Measurements from ENCODE around the gene GFRAL.

GFRAL gene

DNA sequence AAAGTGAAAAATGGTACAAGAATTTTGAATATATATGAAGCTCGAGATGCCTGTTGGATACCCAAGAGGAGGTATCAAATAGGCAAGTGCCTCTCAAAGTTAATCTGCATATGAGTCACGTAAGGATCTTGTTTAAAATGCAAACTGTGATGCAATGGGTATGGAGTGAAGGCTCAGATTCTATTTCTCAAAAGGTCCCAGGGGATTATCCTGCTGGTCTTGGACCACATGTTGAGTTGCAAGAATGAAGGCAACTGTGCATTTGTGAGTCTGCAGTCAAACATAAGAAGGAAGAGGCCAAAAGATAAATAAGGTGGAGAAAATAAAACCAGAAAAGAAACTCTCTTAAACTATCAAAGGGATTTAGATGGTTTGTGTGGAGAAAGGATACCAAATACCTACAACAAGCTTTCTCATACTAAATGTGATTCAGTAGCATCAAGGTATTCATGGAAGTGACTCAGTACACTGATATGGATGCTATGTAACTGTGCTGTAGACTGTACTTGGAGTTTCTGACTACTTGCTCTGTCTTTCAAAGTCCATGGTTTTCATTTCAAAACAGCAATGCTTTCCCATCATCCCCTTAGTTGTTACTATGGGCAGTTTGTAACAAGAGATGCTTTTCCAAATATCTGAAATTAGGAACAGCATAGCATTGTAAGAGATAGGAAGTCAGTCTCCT lies 106.3 kb downstream of the GFRAL start:
- no peak for DNase-seq (ENCODE audit: low read depth, low spot score)

GRCh38 chr6:55437141-55437540 lies 109.9 kb downstream of the GFRAL start:
- no peak for DNase-seq (ENCODE audit: low read depth, low spot score)

DNA sequence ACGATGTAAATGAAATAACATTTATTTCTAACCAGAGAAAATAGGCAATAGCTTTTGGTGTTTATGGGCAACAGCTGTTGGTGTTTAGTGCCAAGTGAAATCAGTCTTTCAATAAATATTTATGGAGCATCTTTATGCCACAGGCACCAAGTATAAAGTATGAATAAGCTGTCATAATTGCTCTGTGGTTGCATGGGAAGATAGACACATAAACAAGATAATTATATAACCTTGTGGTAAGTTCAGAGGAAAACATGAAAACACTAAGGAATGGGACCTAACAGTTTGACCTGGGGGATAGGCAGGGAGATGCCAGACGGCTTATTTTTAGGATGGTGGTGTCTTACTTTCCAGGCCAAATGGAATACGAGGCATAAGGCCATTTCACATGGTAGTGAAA lies 110.9 kb downstream of the GFRAL start:
- DNase-seq (ENCODE audit: low read depth, low spot score): no peak

GRCh38 chr6:55443238-55444134 lies 116.2 kb downstream of the GFRAL start:
- no peak for DNase-seq (ENCODE audit: low read depth, low spot score)

- DNase-seq (ENCODE audit: low read depth, low spot score): no peak
These were observed 118.5 kb downstream of the GFRAL start for GRCh38 chr6:55445648-55446204.

DNA sequence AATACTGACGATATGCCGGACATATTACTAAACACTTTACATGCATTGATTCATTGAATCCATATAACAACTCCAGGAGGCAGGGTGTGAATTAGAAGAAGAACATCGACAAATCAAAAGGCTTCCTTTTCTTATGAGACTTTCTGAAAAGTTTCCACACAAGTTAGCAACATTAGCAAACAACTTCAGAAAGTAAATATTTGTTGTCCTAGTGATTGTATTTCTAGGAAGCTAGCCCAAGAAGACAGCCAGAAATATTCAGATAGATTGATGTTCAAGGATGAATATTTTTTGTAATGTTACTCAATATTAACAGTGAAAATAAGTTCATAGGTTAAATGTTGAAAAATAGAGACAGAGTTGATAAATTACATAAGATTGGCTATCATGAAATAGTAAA lies 120.6 kb downstream of the GFRAL start:
- no peak for DNase-seq (ENCODE audit: low read depth, low spot score)

- DNase-seq (ENCODE audit: low read depth, low spot score): no peak
These were observed 121.2 kb downstream of the GFRAL start for GRCh38 chr6:55448451-55448850.

DNA sequence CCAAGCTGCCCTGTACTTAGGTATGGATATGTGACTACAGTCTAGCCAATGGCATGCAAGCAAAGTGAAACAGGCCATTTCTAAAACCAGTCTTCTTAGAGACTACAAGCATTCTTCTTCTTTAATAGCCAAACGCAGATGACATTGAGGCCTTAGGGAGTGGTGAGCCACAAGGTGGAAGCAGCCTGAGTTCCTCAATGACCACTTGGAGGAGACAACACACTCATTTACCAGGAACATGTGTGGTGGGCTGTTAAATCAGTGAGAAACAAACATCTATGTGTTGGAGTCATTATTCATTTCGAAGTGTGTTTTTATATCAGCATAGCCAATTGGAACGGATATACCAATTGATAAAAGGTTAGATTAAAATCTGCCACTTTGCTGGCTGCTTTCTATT lies 122.0 kb downstream of the GFRAL start:
- DNase-seq (ENCODE audit: low read depth, low spot score): no peak

DNA sequence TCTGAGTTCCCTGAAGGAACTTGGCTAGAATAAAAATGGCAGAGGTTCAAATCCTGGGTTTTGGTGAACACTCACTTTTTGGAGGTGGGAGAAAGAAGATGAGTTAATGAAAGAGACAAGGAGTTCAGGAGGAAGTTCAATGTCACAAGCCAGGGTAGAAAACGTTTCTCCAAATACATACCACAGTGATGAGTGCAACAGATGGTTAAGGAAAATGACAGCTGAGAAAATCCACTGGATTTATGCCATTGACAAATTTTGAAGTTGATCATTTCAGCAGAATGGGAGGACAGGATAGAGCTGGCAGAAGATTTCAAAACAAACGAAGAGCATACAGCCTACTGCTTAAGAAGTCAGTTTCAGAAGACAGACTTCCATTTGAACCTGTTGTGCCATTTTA lies 122.7 kb downstream of the GFRAL start:
- DNase-seq (ENCODE audit: low read depth, low spot score): no peak
